SJCRH30 (cell line): Measurements from ENCODE around the gene CEP164. TPM values are rescaled to one million over a fixed set of nuclear protein-coding genes. Genes with fewer than 3 reads are reported as not detected.

Source experiments
- DNase-seq, 2 experiments: peaks; one replicate each; pipeline ENCODE4 v3.0.0-alpha.2; 2015 to 2020
- H3K27ac ChIP-seq: fragments of 250-450 bp; sonication (Bioruptor Pico); 2 replicates; pipeline ENCODE4 v1.5.1; 2020; ENCODE audit warnings: mild to moderate bottlenecking, moderate library complexity
- H3K27me3 ChIP-seq: fragments of 250-450 bp; sonication (Bioruptor Pico); 2 replicates; pipeline ENCODE4 v1.5.1; 2020; ENCODE audit warnings: mild to moderate bottlenecking, moderate library complexity
- H3K36me3 ChIP-seq: fragments of 250-450 bp; sonication (Bioruptor Pico); 2 replicates; pipeline ENCODE4 v1.5.1; 2020; ENCODE audit warnings: mild to moderate bottlenecking, moderate library complexity
- H3K4me1 ChIP-seq: fragments of 250-450 bp; sonication (Bioruptor Pico); 2 replicates; pipeline ENCODE4 v1.5.1; 2020; ENCODE audit warnings: mild to moderate bottlenecking, moderate library complexity
- H3K4me3 ChIP-seq: fragments of 250-450 bp; sonication (Bioruptor Pico); 2 replicates; pipeline ENCODE4 v1.5.1; 2020; ENCODE audit warnings: mild to moderate bottlenecking, moderate library complexity
- H3K9me3 ChIP-seq: fragments of 250-450 bp; sonication (Bioruptor Pico); replicated peaks from 2 replicates; pipeline ENCODE4 v1.5.1; 2020; ENCODE audit warnings: mild to moderate bottlenecking, moderate library complexity
- total RNA-seq: library from RNA; depleted of rRNA; stranded (reverse); fragments of >200 nt; shearing (Covaris generic); gene quantifications from 2 replicates; pipeline ENCODE4 v1.2.3, GENCODE V29; 2014

CEP164 gene
- total RNA-seq, 1 experiment from 2014 or later = 12.6 TPM

DNA sequence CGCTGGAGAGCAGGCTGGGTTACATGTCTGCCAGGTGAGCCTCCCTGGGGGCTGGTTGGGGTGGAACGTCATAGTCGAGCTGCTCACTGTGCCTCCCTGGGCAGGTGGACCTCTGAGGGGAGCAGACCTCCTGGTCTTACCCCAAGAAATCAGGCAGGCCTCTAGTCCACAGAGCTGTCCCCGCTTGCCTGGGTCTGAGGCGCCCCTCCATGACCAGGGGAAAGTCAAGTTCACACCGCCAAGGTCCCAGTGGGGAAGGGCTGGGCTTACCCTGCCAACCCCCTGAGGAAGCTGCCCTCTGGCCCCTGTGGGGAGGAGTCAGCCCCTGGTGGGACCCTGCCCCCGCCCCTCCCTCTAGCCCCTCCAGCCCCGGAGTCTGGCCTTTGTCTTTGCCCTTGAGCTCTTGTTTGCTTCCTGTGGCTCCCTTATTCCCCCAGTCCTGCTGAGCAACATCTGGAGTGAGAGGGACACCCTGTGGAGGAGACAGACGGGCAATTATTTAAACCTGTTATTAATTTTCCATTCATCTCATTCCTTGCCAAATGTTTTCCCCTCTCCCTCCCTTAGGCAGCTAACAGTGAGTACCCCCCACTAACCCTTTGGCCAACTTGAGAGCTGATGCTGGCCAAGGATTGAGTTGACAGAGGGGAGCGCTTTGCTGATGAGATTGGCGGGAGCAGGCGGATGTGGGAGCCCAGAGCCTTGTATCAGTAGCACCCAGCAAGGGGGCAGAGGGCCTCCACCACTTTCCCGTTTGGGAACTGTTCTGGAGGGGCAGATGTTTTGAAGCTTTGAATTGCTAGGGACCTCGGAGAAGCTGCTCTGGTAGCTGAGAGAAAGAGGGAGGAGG is 83.4 kb downstream of the CEP164 start:
- H3K4me1 ChIP-seq = no peaks in the 10 kb centered on the region
- no peaks in the 10 kb centered on the region for H3K9me3 ChIP-seq
- 0 out of 2 replicates have a peak, but pooled peaks cover 2% of the 10 kb centered on the region for H3K36me3 ChIP-seq
- no peak overlapping the region for H3K4me3 ChIP-seq
- DNase-seq = no peak
- H3K27ac ChIP-seq = no peak overlapping the region
- no peaks in the 10 kb centered on the region for H3K27me3 ChIP-seq

DNA sequence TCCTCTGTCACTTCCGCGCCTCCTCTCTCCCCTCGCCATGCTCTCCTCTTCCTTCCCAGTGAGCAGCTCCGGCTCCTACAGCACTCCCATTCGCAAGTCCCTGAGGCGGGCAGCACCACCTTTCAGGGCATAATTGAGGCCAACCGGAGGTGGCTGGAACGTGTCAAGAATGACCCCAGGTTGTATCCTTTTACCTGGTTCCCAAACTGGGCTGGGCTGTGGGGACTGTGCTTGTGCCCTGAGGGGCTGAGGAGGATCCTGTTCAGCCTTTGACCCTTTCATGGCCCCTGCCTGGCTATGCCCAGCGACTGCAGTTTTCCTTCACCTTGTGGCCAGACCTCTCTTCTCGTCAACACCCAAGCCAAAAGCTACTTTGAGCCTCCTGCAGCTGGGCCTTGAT is 84.1 kb downstream of the CEP164 start:
- Histone ChIP-seq H3K27ac (no peak overlapping the region), H3K36me3 (no peaks in the 10 kb centered on the region)
- DNase-seq = no peak

DNA sequence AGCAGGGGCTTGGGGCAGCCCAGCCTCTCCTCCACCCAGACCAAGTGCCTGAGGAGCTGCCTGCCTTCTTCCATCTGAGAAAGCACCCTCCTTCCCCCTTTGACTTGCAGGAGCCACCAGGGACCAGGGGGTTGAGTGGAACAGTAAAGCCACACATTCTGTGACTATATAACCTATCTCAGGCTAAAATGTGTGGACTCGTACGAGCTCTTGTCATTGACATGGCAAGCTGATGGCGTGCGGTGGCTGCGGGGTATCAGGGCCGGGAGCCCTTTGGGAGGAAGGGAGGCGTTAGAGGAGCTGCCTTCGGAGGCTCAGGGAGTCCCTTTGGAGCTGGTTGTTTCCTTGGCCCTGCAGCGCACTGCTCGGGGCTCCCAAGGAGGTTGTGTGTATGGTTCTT is 84.5 kb downstream of the CEP164 start:
- H3K9me3 ChIP-seq = no peaks in the 10 kb centered on the region
- H3K4me3 ChIP-seq = no peak overlapping the region
- H3K27ac ChIP-seq = no peak overlapping the region
- H3K4me1 ChIP-seq = no peaks in the 10 kb centered on the region
- no peaks in the 10 kb centered on the region for H3K27me3 ChIP-seq
- no peak for DNase-seq
- no peaks in the 10 kb centered on the region for H3K36me3 ChIP-seq

More for the DNA sequence above, 84.1 kb downstream of the CEP164 start:
- Histone ChIP-seq H3K9me3 (no peaks in the 10 kb centered on the region), H3K4me3 (no peak overlapping the region), H3K4me1 (no peaks in the 10 kb centered on the region), H3K27me3 (no peaks in the 10 kb centered on the region)

DNA sequence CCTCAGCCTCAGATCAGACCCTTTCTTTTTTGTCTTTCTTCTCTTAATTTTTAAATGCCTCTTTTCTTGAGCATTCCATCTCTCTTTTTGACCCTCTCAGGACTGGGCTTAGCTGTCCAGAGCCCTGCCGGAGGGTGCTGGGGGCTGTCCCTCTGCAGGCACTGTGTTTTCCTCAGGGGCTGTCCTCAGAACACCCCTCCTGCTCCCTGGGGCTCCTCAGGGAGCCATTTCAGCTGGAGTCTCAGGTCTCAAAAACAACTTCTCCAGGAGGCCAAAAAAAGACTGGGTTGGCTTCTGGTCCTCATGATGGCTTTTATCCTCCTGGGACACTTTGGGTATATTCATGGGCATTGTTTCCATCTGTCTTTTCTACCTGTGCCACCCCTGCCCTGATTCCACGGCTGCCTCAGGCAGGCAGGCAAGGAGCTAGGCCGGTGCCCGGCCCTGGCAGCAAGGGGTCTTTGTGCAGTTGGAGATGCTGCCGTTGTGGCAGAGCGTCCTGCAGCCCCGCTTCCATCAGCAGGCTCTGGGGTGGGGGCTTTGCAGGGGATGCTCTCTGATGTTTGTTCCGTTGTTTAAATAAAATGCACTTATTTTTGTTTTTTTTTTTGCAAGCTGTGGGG is 85.1 kb downstream of the CEP164 start:
- no peaks in the 10 kb centered on the region for H3K9me3 ChIP-seq
- no peak for DNase-seq
- H3K36me3 ChIP-seq = no peaks in the 10 kb centered on the region
- H3K4me1 ChIP-seq = no peaks in the 10 kb centered on the region
- no peaks in the 10 kb centered on the region for H3K27me3 ChIP-seq
- no peak overlapping the region for H3K4me3 ChIP-seq
- H3K27ac ChIP-seq = no peak overlapping the region

DNA sequence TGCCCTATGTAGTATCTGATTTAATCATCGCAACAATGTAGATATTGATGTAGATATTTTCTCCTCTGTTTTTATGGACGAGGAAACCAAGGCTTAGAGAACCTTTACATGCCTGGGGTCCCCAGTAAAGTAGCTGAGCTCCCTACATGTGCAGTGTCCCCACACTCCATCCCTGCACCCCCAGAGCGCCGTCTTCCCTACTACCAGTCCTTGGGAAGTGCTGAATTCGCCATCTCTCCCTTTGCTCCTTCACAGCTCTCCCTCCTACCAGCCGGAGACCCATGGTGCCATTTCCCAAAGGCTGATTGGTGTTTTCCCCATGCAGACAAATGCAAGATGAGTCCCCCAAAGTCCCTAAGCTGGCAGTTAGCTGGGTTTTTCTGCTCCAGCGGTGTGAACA is 86.0 kb downstream of the CEP164 start:
- DNase-seq = no peak
- no peak overlapping the region for H3K27ac ChIP-seq
- no peaks in the 10 kb centered on the region for H3K4me1 ChIP-seq
- H3K9me3 ChIP-seq = no peaks in the 10 kb centered on the region
- H3K27me3 ChIP-seq = no peaks in the 10 kb centered on the region
- no peak overlapping the region for H3K4me3 ChIP-seq
- H3K36me3 ChIP-seq = no peaks in the 10 kb centered on the region

GRCh38 chr11:117414724-117415123 is 87.1 kb downstream of the CEP164 start:
- DNase-seq = no peak
- H3K4me3 ChIP-seq = no peak overlapping the region
- no peaks in the 10 kb centered on the region for H3K4me1 ChIP-seq
- H3K27me3 ChIP-seq = no peaks in the 10 kb centered on the region
- no peak overlapping the region for H3K27ac ChIP-seq
- no peaks in the 10 kb centered on the region for H3K9me3 ChIP-seq
- no peaks in the 10 kb centered on the region for H3K36me3 ChIP-seq

DNA sequence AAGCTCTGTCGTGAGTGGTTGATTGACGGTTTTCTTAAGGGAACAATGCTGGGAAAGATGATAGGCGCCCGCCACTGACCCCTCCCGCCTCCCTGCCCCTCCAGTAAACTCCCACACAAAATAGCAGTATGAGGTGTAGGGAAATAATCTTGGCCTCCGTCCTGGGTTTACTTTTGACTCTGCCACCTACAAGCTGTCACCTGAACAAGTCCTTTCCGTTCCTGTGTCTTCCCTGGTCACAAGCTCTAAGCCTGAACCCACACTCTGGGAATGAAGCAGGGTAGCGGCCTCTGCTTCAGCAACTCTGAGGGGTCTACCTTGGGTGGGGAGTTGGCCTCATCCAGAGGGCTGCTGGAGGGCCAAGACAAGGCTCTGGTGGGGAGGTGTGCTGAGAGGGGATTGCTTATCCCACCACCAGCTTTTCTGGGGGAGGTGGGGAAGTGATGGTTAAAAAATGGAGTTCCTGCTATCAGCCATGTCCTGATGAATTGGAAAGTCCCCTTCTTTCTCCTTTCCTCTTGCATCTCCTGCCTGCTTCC is 87.8 kb downstream of the CEP164 start:
- Histone ChIP-seq H3K9me3 (no peaks in the 10 kb centered on the region), H3K4me1 (no peaks in the 10 kb centered on the region), H3K27me3 (no peaks in the 10 kb centered on the region), H3K4me3 (no peak overlapping the region), H3K27ac (no peak overlapping the region), H3K36me3 (no peaks in the 10 kb centered on the region)
- no peak for DNase-seq

- H3K27me3 ChIP-seq = no peaks in the 10 kb centered on the region
- no peaks in the 10 kb centered on the region for H3K9me3 ChIP-seq
- no peak overlapping the region for H3K27ac ChIP-seq
- no peaks in the 10 kb centered on the region for H3K36me3 ChIP-seq
- no peaks in the 10 kb centered on the region for H3K4me1 ChIP-seq
- DNase-seq = no peak
- H3K4me3 ChIP-seq = no peak overlapping the region
These were observed 89.7 kb downstream of the CEP164 start for GRCh38 chr11:117417342-117417741.

DNA sequence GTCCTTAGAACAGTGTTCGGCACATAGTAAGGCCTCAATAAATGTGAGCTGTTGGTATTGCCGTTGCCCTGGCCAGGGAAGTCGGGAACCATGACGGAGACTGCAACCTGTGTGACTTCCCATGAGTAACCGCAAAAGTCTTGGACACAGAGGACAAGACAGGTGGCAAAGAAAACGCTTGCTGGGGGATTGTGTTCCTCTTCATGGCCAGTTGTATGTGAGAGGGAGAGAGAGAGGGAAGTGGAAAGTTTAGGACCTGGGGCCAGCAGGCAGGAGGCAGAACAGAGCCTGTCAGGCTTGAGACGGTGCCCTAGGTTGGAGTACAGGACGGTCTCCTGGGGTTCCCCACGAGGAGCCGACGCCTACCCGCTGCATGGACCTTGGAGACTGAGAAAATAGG is 90.2 kb downstream of the CEP164 start:
- Histone ChIP-seq H3K9me3 (no peaks in the 10 kb centered on the region), H3K27ac (no peak overlapping the region), H3K4me1 (no peaks in the 10 kb centered on the region), H3K36me3 (no peaks in the 10 kb centered on the region), H3K4me3 (no peak overlapping the region), H3K27me3 (no peaks in the 10 kb centered on the region)
- no peak for DNase-seq

DNA sequence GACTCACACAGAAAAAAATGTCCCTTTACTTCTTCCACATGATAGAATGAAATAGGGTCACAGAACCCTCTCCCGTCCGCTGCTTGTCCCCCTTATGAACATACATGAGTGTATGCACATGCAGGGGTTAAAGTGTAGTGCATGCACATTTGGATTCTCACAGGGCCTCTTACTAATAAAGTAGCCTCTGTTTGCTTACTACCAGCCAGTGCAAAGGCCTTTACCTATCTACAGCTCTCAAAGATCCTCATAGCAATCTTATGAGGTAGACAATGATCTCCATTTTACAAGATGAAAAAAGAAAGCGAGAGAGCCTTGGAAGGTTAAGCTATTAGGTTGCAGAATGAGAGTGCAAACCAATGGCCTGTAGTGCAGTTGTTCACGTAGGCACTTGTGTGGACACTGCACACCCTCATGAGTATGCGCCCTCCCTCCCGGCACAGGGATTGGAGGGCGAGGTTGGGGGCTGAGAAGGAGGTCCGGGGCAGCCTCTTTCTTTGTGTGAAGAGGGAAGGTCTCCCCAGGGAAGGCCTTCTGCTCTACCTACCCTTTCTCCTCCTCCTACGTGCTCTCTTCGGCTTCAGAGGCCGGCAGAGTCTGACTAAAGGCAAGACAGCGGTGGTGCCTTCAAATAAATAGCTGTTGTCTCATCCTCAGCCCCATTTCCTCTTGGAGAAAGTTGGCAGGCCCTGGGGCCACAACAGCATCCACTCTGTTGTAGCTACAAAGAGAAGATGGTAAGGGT is 91.3 kb downstream of the CEP164 start:
- no peaks in the 10 kb centered on the region for H3K36me3 ChIP-seq
- H3K27ac ChIP-seq = no peak overlapping the region
- DNase-seq = no peak
- H3K4me3 ChIP-seq = no peak overlapping the region
- no peaks in the 10 kb centered on the region for H3K9me3 ChIP-seq
- no peaks in the 10 kb centered on the region for H3K27me3 ChIP-seq
- H3K4me1 ChIP-seq = no peaks in the 10 kb centered on the region

DNA sequence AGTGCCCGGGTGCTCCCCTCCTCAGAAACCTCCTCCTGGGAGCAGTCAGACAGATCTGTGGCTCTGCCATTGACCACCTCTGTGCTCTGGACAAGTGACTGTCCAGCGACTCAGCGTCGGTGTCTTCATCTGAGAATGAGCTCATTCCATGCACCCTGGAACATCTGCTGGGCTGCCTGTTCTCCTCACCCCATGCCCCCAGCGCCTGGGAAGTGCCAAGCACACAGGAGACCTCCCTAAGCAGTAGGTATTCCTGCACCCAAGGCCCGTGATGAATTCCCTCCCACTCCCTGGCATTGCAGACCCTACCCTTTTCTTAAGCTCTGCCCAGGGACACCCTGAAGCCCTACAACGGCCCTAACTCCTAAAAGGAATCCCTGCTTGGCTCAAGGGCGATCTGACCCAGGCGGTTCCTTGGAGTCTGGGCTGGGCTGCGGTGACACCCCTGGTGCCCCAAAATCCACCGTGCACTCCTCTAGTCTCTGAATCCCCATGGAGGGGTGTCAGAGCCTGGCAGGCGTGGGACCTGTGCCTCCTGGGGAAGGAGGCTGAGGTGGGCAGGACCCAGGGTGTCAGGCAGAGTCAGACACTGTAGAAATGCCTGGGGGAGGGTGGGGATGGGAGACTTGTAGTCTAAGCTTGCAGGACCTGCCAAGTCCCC is 92.0 kb downstream of the CEP164 start:
- Histone ChIP-seq H3K36me3 (no peaks in the 10 kb centered on the region), H3K27ac (no peak overlapping the region), H3K4me3 (no peak overlapping the region), H3K4me1 (no peaks in the 10 kb centered on the region), H3K9me3 (no peaks in the 10 kb centered on the region), H3K27me3 (no peaks in the 10 kb centered on the region)
- no peak for DNase-seq

GRCh38 chr11:117420143-117420485 is 92.5 kb downstream of the CEP164 start:
- Histone ChIP-seq H3K4me3 (no peak overlapping the region), H3K27ac (no peak overlapping the region), H3K4me1 (no peaks in the 10 kb centered on the region), H3K27me3 (no peaks in the 10 kb centered on the region), H3K9me3 (no peaks in the 10 kb centered on the region), H3K36me3 (no peaks in the 10 kb centered on the region)
- DNase-seq = no peak

GRCh38 chr11:117420598-117420997 is 92.9 kb downstream of the CEP164 start:
- H3K4me3 ChIP-seq = no peak overlapping the region
- H3K27me3 ChIP-seq = no peaks in the 10 kb centered on the region
- H3K27ac ChIP-seq = no peak overlapping the region
- no peaks in the 10 kb centered on the region for H3K9me3 ChIP-seq
- no peaks in the 10 kb centered on the region for H3K4me1 ChIP-seq
- no peaks in the 10 kb centered on the region for H3K36me3 ChIP-seq
- DNase-seq = no peak

DNA sequence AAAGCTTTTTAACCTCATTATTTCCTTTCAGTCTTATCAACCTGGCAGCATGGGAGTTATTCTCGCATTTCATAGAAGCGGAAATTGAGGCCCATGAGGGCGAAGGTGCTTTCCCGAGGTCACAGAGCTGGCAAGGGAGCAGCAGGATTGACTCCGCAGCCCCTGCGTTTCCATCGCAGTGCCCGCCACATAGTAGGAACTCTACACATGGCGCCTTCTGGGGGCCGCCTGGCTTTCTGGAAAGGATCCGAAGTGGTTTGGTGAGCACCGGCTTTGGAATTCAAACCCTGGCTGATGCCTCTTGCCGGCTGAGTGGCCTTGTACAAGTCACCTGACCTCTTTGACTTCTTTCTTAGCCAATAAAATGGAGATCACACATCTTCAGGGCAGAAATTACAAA is 93.4 kb downstream of the CEP164 start:
- no peaks in the 10 kb centered on the region for H3K27me3 ChIP-seq
- H3K4me3 ChIP-seq = no peak overlapping the region
- no peak for DNase-seq
- H3K27ac ChIP-seq = no peak overlapping the region
- no peaks in the 10 kb centered on the region for H3K36me3 ChIP-seq
- H3K9me3 ChIP-seq = no peaks in the 10 kb centered on the region
- no peaks in the 10 kb centered on the region for H3K4me1 ChIP-seq

GRCh38 chr11:117421476-117421875 is 93.8 kb downstream of the CEP164 start:
- DNase-seq = no peak
- H3K36me3 ChIP-seq = no peaks in the 10 kb centered on the region
- no peak overlapping the region for H3K4me3 ChIP-seq
- no peaks in the 10 kb centered on the region for H3K27me3 ChIP-seq
- H3K4me1 ChIP-seq = no peaks in the 10 kb centered on the region
- no peak overlapping the region for H3K27ac ChIP-seq
- no peaks in the 10 kb centered on the region for H3K9me3 ChIP-seq
